GM12878 (cell line): ENCODE measurements around the gene ANAPC16.

Experiments used
- CTCF ChIP-seq, 3 experiments: IDR thresholded peaks in 2 of 3; conservative IDR thresholded peaks in 1 of 3; 2 replicates each; pipeline ENCODE4 v1.5.1; 2011; ENCODE audit warnings: low read depth in 3 of 3, low read length in 3 of 3, mild to moderate bottlenecking in 3 of 3, control low read depth in 2 of 3, moderate library complexity in 2 of 3, inconsistent platforms in 1 of 3, mixed read lengths in 1 of 3; ENCODE audit not compliant: control insufficient read depth in 2 of 3, insufficient read depth in 1 of 3; ENCODE audit errors: extremely low read depth in 1 of 3
- FOXM1 ChIP-seq: IDR thresholded peaks from 2 replicates; pipeline ENCODE4 v1.6.1; 2012; ENCODE audit warnings: low read depth, mild to moderate bottlenecking, inconsistent platforms, low read length, moderate library complexity
- JUND ChIP-seq: IDR thresholded peaks from 2 replicates; pipeline ENCODE4 v1.6.1; 2012; ENCODE audit warnings: low read depth, mild to moderate bottlenecking, low read length, improper control_type of control experiment, moderate library complexity
- POLR2AphosphoS5 ChIP-seq: IDR thresholded peaks from 2 replicates; pipeline ENCODE4 v1.6.1; 2011; ENCODE audit warnings: mild to moderate bottlenecking, low read length, inconsistent platforms
- ZZZ3 ChIP-seq: IDR thresholded peaks from 2 replicates; pipeline ENCODE4 v1.6.1; 2011; ENCODE audit warnings: low read depth; ENCODE audit not compliant: control insufficient read depth, insufficient read length
- TF ChIP-seq, protein P1 (sequence below): fragments of 450-650 bp; IDR thresholded peaks from 2 replicates; pipeline ENCODE4 v1.6.1; 2017; ENCODE audit warnings: mild to moderate bottlenecking, moderate library complexity

DNA sequence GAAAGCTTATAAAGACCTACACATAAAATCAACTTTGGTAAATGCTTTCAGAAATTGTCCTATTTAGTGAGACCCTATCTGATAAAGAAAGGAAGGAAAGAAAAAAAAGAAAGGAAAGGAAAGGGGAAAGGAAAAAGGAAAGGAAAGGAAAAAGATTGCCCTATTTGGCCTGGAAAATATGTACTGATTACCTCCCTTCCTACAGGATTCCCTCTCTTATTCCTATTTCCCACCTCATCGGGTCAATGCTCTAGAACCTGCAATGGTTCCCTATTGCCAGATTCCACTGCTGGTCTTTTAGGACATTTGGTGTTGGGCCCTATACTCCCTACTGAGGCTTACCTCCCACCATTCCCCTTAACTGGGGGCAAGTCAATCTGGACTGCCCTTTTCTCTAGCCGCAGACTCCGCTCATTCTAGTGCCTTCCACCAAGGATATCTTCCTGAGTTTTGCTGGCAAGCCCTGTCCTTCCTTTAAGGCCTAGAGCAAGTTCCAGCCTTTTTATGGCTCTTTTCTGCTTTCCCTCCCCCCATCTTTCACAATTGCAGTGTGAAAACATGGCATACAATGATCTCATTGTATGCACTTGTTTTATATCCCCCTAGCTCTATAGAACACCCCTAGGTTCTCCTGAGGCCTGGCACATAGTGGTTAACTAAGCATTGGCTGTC lies 62.3 kb downstream of the ANAPC16 start:
- TF ChIP-seq, protein P1, sequence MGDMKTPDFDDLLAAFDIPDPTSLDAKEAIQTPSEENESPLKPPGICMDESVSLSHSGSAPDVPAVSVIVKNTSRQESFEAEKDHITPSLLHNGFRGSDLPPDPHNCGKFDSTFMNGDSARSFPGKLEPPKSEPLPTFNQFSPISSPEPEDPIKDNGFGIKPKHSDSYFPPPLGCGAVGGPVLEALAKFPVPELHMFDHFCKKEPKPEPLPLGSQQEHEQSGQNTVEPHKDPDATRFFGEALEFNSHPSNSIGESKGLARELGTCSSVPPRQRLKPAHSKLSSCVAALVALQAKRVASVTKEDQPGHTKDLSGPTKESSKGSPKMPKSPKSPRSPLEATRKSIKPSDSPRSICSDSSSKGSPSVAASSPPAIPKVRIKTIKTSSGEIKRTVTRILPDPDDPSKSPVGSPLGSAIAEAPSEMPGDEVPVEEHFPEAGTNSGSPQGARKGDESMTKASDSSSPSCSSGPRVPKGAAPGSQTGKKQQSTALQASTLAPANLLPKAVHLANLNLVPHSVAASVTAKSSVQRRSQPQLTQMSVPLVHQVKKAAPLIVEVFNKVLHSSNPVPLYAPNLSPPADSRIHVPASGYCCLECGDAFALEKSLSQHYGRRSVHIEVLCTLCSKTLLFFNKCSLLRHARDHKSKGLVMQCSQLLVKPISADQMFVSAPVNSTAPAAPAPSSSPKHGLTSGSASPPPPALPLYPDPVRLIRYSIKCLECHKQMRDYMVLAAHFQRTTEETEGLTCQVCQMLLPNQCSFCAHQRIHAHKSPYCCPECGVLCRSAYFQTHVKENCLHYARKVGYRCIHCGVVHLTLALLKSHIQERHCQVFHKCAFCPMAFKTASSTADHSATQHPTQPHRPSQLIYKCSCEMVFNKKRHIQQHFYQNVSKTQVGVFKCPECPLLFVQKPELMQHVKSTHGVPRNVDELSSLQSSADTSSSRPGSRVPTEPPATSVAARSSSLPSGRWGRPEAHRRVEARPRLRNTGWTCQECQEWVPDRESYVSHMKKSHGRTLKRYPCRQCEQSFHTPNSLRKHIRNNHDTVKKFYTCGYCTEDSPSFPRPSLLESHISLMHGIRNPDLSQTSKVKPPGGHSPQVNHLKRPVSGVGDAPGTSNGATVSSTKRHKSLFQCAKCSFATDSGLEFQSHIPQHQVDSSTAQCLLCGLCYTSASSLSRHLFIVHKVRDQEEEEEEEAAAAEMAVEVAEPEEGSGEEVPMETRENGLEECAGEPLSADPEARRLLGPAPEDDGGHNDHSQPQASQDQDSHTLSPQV = no peak
- no peak for TF ChIP-seq ZZZ3
- no peak for TF ChIP-seq FOXM1
- no peak for TF ChIP-seq CTCF (IDR thresholded peaks at IDR 0.05 in 2 of 3, conservative IDR thresholded peaks at IDR 0.05 in 1 of 3; ENCODE audit: control insufficient read depth in 2 of 3, extremely low read depth in 1 of 3, insufficient read depth in 1 of 3, low read depth in 3 of 3, low read length in 3 of 3)
- no peak for TF ChIP-seq POLR2AphosphoS5
- no peak for TF ChIP-seq JUND
